ENCODE measurements around the gene DNMT3L.

The DNMT3L gene

DNA sequence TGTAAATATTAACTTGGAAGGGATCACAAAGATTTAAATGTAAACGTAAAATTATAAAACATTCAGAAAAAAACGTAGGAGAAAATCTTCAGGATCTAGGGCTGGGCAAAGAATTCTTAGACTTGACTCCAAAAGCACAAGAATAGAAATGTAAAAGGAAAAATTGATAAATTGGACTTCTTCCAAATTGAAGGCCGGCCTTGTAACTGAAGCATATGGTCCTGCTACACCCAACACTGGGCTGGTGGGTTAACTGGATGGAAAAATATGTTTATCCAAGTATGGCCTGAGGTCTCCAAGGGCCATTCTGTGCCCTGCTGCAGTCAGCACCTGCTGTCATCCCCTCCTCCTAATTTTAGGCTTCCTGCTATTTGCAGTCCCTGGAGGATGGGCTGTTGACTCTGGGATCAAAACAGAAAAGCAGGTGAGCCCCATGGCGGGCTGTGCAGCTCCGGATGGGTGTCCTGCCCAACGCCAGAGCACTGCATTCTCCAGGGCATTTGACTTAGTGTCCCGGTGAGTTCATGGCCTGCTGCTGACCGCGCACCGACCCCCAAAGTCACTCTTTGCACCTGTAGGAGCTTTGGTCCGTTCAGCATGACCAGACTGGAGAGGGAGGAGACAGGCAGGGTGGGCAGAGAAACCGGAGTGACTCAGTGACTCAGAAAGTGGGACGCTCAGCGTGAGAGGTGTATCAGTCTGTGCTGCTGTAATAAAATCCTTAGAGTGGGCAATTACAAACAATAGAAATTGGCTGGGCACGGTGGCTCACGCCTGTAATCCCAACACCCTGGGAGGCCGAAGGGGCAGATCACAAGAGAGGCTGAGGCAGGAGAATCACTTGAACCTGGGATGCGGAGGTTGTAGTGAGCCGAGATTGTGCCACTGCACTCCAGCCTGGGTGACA lies 17.9 kb upstream of the DNMT3L start:
- DNase-seq (ENCODE audit: low read depth) = no peak

GRCh38 chr21:44275041-44275440 lies 13.3 kb upstream of the DNMT3L start:
- DNase-seq (ENCODE audit: low read depth) = no peak

- DNase-seq (ENCODE audit: low read depth) = no peak
Measured at GRCh38 chr21:44273046-44273445, 11.3 kb upstream of the DNMT3L start.

- no peak for DNase-seq (ENCODE audit: low read depth)
Measured at GRCh38 chr21:44272284-44272858, 10.7 kb upstream of the DNMT3L start.

GRCh38 chr21:44271558-44272283 lies 10.0 kb upstream of the DNMT3L start:
- DNase-seq (ENCODE audit: low read depth) = no peak

GRCh38 chr21:44269090-44269489 lies 7.4 kb upstream of the DNMT3L start:
- no peak for DNase-seq (ENCODE audit: low read depth)

DNA sequence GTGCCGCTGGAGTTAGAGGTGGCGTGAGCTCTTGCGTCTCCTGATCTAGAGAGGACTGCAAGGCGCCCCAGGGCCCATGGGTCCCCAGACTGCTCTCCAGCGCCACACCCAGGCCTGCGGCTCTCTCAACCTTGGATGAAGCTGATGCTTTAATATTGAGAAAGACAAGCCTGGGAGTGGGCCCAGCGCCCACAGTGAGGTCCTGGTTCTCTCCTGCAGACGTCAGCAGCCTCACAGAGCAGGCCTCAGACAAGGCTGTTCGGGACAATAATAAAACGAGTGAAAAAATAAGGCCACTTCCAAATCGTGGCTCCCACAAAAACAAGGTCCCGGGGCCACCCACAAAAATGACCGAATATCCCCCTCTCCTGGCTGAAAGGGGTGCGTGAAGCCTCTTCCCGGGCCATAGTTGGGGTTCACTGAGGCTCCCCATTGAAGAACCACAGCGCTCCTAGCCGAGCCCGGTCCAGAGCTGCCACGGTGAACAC lies 6.0 kb upstream of the DNMT3L start:
- peak; percentile 8 for DNase-seq (ENCODE audit: low read depth)

DNA sequence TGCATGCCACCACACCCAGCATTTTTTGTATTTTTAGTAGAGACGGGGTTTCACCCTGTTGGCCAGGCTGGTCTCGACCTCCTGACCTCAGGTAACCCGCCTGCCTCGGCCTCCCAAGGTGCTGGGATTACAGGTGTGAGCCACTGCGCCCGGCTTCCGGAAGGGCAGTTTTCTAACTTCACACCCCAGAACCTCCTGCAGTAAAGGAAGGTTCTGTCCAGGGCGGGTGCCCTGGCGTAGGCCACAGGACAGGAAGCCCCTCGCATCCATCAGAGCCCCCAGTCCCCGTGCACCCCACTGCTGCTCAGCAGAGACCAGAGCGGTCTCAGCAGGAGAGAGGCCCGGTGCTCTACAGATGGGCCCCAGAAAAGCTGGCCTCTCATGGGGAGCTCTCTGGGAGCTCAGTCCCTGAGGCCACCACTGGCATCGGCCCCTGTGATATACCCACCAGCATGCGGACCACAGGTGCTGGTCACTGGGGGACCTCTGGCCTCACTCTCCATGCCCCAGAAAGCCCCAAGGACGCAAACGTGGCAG lies 4.1 kb upstream of the DNMT3L start:
- DNase-seq (ENCODE audit: low read depth) = no peak

GRCh38 chr21:44263768-44264167 lies 2.1 kb upstream of the DNMT3L start:
- no peak for DNase-seq (ENCODE audit: low read depth)

- DNase-seq (ENCODE audit: low read depth) = no peak
Measured at GRCh38 chr21:44263221-44263760, 1.6 kb upstream of the DNMT3L start.

DNA sequence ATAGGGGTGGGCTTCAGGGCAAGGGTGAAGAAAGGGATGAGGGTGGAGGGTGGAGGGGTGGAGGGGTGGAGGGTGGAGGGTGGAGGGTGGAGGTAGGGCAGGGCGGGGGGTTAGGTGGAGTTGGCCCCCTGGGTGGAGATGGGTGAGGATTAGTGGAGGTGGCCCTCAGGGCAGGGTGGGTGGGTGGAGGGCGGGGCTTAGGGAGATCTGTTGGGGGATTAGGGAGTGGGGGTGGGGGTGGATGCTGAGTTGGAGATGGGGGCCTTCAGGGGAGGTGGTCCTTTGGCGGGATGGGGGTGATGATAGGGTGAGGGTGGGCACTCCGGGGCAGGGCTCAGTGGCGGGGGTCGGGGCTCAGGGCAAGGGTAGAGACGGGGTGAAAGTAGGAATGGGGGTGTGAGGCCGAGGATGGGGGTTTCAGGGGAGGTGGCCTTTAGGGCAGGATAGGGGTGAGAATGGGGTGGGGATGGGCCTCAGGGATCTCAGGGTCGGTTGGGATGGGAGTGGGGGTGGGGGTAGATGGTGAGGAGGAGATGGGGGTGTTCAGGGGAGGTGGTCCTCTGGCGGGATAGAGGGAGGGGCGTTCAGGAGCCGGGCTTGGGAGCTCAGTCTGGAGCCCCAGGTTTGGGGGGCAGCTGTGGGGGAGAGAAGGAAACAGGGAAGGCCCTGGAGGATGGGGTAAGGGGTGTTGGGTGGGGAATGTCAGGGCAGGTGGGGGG lies 800 bp upstream of the DNMT3L start:
- no peak for DNase-seq (ENCODE audit: low read depth)

GRCh38 chr21:44260791-44261631 lies 686 bp downstream of the DNMT3L start:
- DNase-seq (ENCODE audit: low read depth) = no peak

GRCh38 chr21:44260066-44260465 lies 1.6 kb downstream of the DNMT3L start:
- DNase-seq (ENCODE audit: low read depth) = no peak

DNA sequence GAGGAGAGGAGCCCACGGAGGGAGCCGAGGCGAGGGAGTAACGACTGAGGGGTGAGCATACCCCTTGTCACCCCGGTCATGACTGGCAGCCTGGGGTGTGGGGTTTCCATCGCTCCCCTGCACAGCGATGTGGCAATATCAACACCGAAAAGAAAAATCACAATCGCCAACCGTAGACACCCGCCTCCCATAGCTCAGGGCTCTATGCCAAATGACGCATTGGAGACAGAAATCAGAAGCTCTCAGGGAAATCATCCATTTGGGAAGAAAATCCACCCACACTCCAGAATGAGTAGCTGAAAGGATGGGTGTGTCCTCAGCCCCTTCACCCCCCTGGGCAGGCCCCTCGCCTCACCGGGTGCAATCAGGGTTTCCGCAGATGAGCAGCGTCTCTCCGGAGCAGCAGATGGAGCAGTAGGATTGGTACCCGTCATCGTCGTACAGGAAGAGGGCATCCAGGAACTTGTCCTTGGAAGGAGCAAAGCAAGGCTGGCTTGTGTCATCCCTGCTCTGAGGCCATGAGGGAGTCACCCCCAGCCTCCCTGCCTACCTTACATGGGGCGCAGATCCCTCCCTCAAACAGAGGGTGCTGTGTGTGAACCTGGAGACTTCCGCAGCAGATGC lies 2.5 kb downstream of the DNMT3L start:
- no peak for DNase-seq (ENCODE audit: low read depth)

DNA sequence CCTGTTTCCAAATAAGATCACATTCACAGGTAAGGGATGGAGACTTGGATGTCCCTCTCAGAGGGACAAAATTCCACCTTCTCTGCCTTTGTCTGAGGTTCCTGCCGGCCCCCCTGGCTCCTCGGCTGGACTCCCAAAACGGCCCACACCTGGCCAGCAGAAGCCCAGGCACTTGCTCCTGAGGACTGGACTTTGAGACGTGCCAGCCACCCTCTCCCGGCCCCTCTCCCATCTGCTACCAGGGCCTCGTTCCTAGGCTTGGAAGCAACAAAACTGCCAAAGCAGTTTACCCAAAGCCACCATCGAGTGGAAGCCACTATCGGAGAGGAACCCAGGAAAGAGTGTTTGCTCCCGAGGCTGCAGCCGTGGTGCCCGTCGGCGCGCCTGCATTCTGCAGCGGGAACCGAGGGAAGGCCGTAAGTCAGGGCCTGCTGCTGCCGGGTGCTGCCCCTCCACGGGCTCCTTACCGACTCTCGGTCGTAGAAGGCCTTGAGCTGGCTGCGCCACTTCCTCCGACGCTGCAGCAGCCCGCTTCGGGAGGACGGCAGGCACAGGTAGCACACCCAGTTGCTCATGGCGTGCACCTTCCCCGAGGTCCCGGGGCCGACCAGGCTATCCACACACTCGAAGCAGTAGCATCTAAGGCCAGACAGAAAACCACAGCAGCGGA lies 3.5 kb downstream of the DNMT3L start:
- DNase-seq (ENCODE audit: low read depth) = no peak

DNA sequence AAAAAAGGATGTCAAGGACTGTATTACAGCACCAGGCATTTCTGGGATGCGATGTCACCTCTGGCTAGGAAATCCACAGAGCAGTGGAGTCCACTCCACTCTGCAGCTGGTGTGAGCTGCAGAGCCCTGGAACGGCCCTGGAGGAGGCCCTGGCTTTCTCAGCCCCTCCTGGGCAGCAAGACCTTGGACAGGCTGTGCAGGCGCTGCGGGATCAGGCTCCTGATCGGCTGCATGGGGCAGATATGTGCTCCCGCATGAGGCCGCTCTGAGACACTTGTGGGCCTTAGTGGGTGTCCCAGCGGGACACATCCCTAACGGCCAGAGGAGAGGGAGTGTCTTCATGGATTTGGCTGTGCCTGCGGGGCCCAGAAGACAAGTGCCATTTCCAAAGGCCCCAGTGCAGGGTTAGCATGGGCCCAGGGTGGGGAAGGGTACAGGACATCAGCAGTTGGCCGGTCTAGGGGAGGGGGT lies 6.2 kb downstream of the DNMT3L start:
- DNase-seq (ENCODE audit: low read depth) = no peak

GRCh38 chr21:44253832-44254710 lies 7.6 kb downstream of the DNMT3L start:
- no peak for DNase-seq (ENCODE audit: low read depth)
